ENCODE measurements around the gene NUP210L.

- TF ChIP-seq POLR2A (IDR thresholded peaks at IDR 0.05) (no peak), CTCF (IDR thresholded peaks at IDR 0.05) (no peak)
Observed at GRCh38 chr1:153973525-153973924, 181.3 kb downstream of the NUP210L start.
